Activated gamma-delta T cell treated with Interleukin-2 at 50 U/mL for 16 hours (primary cell): ENCODE results near the gene PALM2AKAP2.

Source experiments
- DNase-seq: peaks from one replicate; pipeline ENCODE4 v3.0.0-alpha.2; 2020

PALM2AKAP2 gene

DNA sequence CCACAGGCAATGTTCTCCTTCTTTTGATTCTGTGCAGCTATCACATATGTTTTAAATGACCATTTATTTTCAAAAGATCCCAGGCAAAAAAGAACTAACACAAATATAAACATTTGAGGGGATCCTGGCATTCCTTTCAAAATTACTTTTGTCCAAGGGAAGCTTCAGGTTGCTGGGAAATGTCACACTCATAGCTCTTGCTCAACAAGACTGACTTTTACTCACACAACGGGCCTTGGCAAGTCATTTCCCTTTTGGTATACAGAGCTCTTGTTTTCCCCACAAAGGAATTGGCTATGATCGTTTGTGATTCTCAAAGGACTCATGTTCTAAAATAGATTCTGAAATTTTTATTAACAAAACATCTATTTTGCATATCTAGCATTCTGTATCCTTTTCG is 4.5 kb upstream of the PALM2AKAP2 start:
- no peak for DNase-seq

DNA sequence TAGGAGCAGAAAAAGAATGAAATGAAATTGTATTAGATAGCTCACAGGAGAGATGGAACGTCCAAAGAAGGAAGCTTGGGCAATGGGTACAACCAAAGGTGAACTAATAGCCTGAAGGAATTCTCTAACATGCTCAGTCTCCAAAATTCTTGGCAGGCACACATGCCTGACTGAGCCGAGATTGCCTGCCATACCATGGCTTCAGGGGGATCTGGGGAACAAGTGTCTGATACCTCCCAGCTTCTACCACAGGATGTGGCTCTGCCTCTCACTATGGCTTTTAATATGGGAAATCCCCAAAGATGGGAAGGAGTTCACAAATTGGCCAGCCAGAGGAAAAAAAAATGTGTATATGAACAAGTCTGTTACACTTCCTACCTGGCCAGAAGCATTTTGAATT is 3.6 kb upstream of the PALM2AKAP2 start:
- no peak for DNase-seq

DNA sequence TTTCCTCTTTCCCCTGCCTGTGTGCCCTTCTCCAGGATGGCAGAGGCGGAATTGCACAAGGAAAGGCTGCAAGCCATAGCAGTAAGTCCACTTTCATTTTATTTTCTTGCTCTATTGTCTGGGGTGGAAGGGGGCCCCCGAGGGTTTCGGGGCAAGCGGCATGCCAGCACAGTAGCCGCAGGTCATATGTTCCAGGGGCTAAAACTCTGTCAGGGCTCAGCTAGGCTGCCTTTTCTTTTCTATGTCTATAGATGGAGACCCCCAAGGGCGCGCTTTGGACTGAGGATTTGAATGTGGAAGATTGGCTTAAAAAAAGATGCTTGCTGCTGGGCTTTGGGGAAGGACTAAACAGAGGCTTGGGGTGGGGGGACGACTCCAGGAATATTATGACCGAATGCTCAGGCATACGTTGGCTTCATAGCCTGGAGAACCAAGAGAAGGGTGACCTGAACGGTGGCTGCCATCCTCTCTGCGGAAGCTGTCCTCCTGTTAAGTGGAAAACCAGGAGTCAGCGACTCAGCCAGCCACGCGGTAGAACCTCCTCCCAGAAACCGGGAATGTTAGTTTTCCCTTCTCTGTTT is 545 bp downstream of the PALM2AKAP2 start:
- DNase-seq = no peak

DNA sequence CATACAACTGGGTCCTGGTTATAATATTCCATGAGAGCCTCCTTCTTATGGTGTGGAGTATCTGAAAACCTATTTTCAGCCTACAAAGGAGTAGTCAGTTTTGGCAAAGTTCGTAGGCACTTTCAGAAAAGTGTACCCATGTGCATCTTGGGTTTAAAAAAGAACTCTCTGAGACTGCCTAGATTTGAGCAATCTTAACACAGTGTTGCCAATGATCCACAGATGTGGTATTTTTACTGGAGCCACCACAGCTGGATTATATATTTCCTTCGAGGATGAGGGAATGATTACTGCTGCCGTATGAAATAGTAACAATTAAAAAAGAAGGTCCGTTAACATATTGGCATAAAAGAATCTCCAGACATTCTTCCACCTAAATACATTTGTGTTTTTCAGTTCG is 1.1 kb downstream of the PALM2AKAP2 start:
- no peak for DNase-seq

DNA sequence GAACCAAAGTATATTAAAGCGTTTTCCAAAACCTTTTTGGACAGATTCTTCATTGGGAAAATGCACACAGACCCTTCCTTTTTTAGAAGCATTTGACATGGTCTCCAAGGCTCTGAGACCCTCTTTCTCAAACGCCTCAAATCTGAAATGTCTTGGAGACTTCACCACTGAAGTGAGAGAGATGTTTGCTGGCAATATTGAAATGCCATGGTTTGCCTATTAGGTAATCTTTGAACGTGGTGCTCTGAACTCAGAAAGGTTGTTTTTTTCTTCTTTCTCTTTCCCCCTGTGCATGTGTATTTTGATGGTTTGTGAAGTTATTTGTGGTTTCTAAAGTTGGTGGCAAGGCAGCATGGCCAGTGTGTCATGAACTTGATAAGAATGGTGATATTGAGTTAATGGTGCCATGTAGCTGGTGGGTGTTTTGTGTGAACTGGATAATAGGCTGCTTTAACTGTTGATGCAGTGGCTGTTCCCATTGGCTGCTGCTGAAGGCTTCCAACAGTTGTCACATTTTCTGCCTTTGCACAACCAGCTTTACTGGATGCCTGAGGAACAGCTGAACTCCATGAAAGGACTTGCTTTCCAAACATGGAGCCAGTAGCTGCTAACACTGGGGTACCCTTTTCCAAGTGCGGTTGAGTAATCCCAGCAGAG is 1.7 kb downstream of the PALM2AKAP2 start:
- DNase-seq = no peak

DNA sequence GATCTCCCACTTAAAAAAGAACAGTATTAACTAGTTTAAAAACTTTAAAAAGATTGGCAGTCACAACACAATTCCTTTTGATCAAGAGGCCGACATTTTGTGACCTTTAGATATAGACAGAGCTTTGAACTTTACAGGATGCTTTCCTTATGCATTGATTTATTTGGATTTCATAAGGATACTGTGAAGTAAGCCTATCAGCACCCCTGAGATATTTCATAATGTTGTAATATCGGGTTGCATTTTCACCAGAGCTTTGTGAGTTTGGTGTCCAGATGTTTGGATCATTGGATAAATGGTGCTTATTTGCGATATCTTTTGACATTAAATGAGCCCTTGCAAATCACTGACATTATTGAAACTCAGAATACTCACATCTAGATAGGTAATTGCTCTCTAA is 7.7 kb downstream of the PALM2AKAP2 start:
- no peak for DNase-seq

DNA sequence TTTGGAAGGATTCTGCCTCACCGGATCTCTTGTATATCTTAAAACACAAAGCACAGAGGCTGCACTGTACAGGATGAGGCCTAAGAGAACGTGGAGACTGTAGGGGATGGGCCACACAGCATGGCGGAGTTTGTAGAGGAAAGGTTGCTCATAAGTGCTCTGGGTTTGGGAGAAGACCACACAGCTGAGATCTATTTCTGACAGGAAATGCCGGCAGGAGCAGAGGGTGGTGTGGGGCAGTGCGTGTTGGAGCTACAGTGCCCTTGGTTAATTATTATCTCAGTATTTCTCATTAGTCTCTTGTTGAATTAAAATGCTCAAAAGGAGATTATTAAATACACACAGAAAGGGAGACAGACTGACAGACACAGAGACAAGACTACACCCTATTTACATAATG is 9.6 kb downstream of the PALM2AKAP2 start:
- no peak for DNase-seq

DNA sequence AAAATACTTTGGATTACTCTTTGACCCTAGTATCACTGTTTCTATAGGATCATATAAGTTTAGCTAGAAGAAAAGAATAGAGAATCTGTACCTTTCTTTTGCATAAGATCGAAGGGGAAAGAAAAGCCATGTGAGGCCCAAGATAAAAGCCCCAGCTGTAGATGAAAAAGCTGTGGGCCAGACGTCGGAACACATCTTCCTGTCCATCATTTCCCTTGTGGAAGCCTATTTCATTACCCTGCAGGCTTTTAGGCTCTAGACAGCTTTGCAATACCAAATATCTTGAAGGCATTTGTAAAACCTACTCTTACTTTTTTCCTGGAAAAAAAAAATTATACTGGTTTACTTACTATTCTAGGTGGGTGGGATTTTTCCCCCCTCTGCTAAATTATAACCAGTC is 10.0 kb downstream of the PALM2AKAP2 start:
- DNase-seq = no peak

DNA sequence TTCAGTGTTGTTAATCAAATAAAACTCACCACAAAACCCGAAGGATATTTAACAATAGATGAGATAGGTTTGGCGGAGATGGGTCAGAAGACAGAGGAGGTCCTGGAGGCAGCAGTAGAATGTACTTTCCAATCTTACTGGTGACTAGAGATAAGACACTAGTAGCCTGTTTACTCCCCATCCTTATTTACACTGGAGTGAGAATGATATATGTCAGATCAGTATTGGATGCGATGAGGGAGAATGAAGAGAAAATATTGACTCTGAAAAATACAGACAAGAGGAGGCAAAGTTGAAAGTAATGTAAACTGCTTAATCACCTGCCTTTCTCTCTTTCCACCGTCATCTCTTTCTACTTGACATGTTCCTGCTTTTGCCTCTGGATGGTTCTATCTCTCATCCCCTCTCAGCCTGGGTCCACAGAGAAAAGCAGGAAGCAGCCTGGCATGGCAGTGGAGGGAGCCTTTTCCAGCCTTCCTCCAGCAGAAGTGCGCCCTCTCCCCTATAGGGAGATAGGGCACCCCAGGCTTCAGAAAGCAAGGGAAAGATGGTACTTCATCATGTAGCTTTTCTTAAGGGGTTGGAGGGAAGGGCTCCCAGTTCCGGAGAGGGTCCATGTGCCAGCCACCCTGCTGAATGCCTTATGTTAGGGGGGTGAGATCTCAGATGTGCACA is 11.1 kb downstream of the PALM2AKAP2 start:
- no peak for DNase-seq

DNA sequence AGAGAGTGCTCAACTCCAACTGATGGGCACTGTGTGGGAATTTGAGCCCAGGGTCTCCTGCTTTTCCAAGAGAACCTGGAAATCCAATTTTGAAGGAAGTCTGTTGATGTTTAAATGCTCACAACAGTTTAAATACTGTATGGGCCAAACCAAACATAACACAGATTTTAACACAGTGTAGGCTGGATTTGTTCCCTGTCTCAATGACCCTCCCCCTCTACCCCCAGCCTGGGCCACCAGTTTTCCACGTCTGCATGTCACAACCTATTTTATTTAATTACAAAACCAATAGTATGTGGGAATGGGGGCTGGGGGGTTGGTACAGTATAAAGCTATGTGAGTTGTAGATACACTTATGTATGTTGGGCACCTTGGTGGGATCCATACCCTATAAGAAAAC is 11.7 kb downstream of the PALM2AKAP2 start:
- DNase-seq = no peak

DNA sequence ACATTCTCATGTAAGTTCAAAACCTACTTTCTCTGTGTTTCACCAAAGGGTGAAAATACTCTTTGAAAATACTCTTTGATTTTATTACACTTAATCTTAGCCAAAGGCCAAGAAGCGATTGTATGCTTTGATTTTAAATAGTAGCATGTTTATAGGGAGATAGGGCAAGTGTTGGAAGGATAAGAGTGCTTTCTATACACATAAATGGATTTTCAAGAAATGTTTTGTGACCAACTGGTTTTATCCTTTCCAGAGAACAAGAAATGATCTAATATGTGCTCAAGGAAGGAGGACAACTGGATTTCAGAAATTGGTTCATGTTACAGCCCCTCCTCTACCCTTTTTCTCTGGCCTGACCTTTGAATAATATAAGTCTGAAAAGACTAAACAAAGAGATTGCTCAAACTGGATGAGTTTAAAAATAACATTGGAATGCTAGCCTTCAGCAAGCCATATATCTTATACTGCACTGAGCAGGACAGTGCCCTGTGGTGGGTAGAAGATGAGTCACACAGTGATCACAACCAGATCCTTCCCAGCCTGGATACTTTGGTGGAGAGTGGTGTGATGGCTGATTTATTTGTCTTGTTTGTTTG is 13.1 kb downstream of the PALM2AKAP2 start:
- no peak for DNase-seq

DNA sequence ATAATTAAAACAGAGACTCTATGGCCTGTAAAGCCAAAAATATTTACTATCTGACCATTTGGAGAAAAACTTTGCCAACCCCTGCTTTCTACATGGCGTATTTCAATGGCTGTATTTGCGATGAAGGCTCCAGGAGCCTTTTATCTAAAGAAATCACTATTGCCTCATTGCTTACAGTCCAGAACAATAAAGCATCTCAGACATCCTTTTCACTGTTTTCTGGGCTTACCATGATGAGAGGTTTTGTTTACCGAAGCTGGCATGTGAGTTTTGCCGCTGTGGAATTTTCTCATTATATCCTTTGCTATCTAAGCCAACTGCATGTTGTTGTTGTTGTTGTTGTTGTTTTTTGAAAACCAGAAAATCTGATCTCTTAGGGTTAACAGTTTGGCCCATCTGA is 13.9 kb downstream of the PALM2AKAP2 start:
- no peak for DNase-seq

DNA sequence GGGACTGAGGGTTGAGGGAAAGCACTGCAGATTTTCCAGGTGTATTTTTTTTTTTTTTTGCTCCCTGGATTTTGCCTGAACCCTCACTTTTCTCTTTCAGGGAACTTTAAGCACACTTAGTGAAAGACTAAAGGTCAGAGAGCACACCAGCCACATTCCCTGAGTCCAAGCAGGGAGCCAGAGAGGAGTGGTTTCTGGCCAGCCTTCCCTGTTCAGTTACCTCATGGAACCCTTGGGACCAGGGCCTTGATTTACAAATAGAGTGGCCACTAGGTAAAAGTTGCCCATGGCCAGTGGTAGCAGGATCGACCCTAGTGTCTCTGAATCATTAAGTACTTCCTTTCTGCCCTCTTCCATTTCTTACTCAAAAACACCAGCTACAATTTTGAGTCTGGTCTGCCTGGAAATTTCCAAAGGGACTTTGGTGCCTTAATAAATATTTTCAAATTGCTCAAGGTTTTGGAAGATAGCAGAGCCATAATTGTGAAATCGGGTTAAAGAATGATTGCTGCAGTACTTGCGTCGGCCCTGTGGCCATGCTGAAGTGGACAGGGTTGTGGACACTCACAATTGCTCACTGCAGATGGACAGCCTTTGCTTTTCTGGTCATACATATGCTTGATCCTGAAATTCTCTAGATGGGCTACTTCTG is 14.5 kb downstream of the PALM2AKAP2 start:
- DNase-seq = no peak

DNA sequence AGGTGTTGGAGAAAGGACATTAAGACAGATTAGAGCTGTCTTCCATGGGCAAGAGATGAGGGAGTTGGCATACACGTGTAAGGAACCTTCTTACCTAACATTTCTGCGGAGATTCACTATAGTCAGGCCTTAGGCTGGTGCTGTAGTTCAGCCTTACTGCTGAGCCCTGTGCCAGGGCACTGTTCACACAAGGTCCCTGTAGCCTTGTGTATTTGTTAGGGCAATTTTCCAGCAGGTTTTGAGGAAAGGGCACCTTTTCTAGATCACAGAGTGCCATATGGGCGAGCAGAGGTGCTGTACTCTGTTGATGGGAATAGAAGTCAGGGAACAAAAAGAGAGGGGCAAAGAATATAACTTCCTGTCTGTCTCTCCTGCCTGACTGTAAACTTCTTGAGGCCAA is 15.6 kb downstream of the PALM2AKAP2 start:
- no peak for DNase-seq

DNA sequence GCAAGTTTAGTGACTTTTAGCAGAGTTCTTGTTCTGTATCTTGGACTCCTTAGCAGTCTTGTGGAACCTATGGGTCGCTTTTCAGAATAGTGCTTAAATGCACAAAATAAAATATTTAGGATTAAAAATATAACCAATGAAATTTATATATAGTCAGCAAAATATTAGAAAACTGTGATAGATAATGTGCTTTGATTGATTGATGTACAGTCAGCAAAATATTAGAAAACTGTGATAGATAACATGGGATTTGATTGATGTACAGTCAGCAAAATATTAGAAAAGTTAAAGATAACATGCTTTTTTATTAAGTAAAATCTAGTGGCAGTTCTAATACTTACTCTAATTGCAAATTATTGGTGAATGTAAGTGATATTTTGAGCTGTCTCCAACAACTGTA is 16.1 kb downstream of the PALM2AKAP2 start:
- DNase-seq = no peak

DNA sequence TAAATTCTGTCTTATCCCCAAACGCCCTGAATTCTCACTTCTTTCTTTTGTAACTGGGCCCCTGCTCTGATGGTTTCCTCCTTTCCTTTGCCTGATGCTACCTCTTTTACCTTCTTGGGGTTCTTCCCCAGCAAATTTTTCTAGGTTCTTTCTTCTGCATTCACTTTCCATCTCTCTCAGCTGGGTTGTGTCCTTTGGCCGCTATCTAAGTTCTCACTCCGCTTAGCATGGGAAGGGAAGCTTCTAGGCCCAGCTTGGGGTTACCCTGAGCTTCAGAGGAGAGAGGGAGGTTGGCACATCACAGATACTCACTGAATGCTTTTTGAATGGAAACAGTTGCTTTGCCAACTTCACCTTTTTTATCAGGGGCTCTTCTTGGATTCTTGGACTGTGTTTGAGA is 17.0 kb downstream of the PALM2AKAP2 start:
- DNase-seq = no peak

DNA sequence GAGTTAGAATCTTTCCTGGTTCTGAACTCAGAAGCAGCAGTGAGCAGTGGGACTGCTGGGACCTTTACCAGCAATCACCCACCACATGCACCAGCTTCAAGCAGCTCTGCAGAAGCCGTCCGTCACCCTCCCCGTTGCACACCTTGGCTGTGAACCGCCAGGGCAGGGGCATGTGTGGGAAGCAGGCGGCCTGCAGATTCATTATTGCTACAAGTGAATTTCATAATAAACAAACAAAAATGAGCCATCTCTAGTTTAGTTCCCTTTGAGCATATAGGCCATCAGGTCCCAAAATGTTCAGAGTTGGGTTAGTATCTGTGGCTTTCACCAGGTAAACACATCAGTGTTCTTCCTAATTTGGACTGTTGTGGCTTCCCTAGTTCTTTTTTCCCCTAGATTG is 17.5 kb downstream of the PALM2AKAP2 start:
- no peak for DNase-seq

DNA sequence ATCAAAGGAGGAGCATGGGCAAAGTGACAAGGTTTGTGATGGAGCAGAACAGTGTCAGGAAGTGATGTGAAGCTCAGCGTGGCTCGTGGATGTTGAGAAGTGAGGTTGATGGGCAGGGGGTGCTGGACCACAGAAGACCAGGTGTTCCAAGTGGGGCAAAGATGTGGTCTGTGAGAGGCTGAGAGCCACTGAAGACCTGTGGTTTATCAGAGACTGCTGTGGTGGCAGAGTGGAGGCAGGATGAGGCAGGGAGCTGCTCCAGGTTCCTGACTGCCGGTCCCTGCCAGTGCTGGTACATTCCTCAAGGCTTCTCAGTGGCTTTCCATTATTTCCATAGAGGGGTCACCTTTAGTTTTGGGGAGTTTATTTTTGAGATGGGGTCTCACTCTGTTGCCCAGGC is 19.1 kb downstream of the PALM2AKAP2 start:
- no peak for DNase-seq

DNA sequence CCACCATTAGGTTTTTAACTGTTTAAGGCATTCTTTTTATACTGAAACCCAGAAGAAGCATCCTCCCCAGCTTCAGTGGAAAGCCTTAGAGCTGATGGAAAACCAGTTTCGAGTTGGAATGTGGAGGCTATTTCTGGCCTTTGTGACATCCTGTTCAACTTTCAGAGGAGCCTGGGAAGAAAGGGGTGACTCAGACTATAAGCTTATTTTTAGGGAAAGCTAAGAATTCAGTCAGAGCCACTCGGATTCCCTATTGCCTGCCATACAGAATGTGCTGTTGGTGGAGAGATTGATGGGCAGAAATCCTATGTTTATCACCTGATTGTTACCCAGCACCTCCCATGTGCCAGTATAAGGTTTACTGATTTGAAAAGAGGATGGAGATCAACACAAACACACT is 19.8 kb downstream of the PALM2AKAP2 start:
- no peak for DNase-seq

DNA sequence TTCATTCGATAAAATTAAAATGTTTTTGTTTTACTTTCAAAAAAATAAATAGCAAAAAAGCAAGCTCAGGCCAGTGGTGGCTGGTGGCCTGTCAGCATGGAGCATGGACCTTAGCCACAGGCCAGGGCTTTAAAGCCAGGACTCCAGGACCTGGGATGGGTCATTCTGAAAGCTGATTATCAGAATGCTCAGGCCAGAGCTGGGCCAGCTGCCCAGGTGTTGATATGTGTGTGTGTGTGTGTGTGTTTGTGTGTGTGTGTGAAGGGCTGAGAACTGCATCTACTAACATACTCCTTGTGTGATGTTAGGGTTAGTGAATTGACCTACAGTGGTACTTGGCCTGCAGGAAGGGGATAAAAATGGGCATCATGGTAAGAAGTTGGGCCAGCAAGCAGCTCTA is 21.5 kb downstream of the PALM2AKAP2 start:
- DNase-seq = no peak

DNA sequence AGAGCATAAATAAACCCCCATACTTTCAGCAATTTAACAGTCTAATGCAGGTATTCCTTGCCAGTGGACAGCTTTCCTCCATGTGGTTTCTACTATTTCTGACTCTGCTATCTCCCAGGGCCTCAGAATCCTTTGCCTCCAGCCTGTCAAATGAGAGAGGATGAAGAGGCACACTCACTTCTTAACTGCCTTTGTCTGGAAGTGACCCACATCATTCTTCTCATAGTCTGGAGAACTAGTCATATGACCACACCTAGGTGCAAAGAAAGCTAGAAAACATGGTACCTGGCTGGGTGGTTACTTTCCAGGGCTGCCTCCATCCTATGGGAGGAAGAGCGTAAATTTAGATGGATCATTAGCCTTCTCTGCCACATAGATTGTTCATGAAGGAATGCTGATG is 22.5 kb downstream of the PALM2AKAP2 start:
- no peak for DNase-seq

DNA sequence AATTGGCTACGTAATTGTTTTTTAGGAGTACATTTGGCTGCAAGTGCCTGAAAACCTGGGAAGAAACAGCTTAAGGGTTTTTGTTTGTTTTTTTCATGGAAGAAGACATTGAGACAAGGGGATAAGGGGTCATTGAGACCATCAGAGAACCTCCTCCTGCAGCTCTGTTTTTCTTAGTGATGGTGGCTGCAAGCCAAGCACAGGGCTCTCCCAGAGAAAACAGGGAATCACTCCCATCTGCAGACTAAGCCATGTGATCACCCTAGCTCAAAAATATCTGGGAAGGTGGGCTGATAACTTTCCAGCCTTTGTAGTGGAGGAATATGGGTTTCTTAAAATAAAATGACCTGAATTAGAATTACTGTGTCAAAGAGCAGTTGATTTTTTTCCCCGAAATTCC is 25.1 kb downstream of the PALM2AKAP2 start:
- no peak for DNase-seq

DNA sequence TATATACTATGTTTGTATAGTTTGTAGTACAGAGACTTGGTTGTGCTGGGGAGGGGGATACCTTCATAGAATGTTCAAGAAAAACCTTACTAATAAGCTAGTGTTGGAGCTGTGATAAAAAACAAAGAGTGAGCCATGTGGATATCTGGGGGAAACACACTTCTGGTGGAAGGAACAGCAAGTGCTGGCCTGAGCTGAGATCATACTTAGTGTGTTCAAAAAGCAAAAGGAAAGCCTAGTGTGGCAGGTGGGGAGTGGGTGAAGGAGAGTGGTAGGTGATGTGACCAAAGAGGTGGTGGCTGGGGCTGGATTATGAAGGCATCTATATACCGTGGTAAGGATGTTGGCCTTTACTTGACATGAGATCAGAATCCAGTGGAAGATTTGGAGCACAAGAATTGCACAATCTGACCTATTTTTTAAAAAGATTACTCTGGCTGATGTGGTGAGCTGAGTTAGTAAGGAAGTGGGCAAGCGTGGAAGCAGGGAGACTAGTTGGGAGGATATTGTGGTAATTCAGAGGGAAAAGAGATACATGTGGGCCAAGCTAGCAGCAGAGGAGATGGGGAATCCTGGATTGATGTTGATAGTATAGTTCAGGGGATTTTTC is 26.6 kb downstream of the PALM2AKAP2 start:
- no peak for DNase-seq
